ENCODE results near the gene SPTBN4. TPM values are rescaled to one million over a fixed set of nuclear protein-coding genes. Genes with fewer than 3 reads are reported as not detected.
A peak's percentile ranks its signal among the peaks of the same experiment; 100 is the strongest.

Gene SPTBN4
- polyA plus RNA-seq, 1 donor = 1.2 TPM

DNA sequence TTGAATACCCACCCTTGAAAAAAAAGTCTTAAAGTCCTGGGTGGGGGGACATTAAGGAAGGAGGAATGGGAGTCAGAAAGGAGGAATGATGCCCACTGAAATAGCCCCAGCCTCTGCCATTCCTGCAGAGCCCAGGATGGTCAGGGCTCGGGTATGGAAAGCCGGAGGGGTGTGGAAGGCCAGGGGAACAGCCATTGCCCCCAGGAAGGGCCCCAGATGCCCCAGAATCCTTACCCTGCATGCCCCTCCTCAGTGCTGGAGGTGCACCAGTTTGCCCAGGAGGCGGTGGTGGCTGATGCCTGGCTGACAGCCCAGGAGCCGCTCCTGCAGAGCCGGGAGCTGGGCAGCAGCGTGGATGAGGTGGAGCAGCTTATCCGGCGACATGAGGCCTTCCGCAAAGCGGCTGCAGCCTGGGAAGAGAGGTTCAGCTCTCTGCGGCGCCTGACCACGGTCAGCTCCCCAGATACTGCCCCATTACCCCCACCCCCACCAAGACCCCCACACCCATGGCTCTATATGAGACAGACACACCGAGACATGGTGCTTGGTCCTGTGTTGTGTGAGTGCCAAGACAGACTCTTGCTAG, 99.2 kb downstream of the SPTBN4 start:
- no peak for DNase-seq

DNA sequence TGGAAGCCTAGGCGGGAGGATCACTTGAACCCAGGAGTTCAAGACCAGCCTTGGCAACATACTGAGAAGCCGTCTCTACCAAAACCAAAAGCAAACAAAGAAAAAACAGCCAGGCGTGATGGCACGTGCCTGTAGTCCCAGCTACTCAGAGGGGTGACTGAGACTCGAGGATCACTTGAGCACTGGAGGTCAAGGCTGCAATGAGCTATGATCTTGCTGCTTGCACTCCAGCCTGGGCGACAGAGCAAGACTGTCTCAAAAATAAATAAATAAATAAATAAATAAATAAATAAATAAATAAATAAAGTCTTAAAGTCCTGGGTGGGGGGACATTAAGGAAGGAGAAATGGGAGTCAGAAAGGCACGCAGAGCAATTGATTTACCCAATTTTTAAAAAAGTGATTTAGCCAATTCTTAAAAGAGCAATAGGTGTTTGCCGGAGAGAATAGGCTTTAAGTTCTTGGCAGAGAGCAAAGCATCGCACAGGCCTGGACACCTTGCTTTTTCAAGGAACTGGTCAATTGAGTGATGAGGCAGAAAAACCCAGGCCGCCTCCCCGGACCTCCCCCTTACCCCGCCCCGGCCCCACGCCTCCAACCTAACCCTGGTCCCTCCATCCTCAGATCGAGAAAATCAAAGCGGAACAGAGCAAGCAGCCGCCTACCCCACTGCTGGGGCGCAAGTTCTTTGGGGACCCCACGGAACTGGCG, 100.4 kb downstream of the SPTBN4 start:
- no peak for DNase-seq

GRCh38 chr19:40567750-40568494, 101.1 kb downstream of the SPTBN4 start:
- no peak for DNase-seq

DNA sequence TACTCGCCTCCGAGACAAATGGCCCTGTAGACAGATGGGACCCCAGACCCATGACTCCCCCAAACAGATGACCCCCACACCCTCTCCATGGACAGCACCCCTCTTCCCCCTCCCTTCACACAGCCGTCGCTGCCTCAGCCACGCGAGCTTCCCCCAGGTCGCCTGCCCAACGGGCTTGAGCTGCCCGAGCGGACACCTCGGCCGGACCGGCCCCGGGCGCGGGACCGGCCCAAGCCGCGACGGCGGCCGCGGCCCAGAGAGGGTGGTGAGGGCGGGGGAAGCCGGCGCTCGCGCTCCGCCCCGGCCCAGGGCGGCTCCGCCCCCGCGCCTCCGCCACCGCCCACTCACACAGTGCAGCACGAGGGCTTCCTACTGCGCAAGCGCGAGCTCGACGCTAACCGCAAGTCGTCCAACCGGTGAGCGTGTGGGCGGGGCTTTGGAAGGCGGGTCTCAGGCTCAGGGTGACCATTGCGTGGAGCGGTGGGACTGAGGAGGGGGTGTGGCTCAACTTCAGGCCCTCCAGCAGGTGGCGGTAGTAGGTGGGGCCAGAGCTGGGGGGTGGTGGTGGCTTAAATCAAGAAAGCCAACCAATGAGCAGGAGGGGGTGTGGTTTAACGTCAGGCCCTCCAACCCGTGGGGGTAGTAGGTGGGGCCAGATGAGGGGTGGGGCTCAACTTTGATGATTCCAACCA, 103.7 kb downstream of the SPTBN4 start:
- peak; percentile 97 for DNase-seq

DNA sequence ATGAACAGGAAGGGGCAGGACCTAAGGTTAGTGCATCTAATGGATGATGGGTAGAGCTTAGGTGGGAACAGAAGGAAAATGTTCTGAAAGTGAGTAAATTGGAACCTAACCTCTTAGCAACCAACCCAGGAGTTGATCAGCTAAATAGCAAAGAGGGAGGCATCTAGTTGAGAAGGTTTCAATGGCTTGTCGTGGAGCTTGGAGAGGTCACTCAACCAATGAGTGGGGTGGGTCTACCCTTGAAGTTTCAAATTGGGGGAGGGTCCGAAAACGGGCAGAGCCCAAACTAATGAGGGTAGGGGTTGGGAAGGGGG, 104.2 kb downstream of the SPTBN4 start:
- no peak for DNase-seq

DNA sequence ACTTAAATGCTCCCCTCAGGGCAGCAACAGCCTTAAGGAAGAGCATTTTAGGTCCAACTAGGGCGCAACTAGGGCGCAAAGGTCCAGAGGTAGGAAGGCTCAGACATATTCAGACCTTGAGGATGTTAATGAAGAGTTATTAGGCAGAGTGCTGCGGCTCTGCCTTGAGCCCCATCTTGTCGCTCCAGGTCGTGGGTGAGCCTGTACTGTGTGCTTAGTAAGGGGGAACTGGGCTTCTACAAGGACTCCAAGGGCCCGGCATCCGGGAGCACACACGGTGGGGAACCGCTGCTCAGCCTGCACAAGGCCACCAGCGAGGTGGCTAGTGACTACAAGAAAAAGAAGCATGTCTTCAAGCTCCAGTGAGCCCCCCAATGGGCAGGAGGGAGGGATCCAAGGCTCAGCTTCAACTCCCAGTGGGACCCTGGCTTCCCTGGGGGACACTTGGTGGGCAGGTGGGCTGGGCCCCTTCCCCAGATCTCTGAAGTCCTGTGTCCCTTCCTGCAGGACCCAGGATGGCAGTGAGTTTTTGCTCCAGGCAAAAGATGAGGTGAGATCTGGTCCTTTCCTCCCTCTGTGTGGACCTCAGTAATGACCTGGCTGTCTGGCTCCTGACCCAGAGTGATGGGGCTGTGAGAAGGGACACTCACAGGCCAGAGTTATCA, 105.2 kb downstream of the SPTBN4 start:
- no peak for DNase-seq

- DNase-seq = no peak
Observed at GRCh38 chr19:40575326-40575725, 108.5 kb downstream of the SPTBN4 start.

DNA sequence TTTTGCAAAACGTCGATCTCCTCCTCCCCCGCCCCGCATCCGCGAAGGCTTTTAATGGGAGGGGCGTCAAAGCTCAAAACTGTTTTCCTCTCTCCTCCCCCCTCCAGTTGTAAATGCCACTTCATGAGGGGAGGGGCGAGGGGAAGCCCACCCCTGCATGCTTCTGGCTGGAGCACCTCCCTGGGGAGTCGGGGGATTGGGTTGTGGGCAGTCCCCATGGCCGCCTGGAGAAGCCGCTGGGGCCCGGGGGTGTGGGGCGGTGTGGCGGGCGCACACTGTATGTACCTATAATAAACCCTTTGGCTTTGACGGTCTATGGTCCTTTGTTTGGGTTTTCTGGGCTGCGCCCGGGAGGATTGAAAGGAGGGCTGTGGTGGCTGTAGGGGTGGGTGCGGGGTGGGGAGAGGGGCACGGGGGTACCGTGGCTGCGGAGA, 109.4 kb downstream of the SPTBN4 start:
- DNase-seq = no peak

DNA sequence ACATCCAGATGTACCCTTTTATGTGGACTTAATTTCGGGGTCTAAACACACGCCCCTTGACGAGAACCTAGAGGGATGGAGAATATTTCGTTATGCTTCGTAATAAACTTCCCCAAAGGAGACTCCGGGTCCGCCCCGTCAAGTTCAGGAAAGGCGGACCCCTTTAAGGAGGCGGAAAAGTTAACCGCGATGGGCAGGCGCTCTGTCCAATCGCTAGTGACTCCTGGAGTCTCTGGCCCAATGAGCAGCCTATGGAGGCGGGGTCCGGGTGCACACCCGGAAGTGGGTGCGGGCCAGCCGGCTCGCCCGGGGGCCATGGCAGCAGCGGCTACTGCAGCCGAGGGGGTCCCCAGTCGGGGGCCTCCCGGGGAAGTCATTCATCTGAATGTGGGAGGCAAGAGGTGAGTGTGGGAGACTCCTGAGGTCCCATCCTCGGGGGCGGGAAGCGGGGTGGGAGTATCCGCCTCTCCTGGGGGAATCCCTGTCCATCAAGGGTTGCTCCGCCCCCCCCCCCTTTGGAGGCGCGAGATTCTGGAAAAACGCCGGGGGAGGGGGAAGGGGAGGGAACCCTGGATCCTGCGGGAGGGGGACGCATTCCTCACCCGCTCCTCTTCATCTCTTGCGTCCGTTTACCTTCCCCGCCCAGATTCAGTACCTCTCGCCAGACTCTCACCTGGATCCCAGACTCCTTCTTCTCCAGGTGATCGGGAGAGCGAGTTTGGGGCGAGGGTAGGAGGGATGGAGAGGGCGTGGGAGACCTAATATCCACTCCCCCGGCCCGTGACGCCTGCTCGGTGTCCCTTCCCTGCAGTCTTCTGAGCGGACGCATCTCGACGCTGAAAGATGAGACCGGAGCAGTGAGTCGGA, 110.0 kb downstream of the SPTBN4 start, which contains the start of gene SHKBP1:
SHKBP1 (plus strand) TSS at position 289 of the 867 bp plus-strand sequence; CDS start at position 316, 27 bp downstream.
- peak; percentile 96 for DNase-seq

- DNase-seq = no peak
Observed at GRCh38 chr19:40578442-40578908, 111.7 kb downstream of the SPTBN4 start.

DNA sequence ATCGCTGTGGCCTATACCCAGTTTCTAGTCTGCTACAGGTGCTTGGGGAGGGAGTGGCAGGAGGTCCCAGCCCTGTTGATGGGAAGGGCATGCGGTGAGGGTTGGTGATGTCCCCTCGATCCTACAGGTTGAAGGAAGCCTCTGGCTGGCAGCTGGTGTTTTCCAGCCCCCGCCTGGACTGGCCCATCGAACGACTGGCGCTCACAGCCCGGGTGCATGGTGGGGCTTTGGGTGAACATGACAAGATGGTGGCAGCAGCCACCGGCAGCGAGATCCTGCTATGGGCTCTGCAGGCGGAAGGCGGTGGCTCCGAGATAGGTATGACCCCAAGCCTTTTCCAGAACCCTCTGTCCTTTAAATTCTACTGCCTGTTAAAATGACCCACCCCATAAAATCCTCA, 113.8 kb downstream of the SPTBN4 start:
- DNase-seq = no peak

DNA sequence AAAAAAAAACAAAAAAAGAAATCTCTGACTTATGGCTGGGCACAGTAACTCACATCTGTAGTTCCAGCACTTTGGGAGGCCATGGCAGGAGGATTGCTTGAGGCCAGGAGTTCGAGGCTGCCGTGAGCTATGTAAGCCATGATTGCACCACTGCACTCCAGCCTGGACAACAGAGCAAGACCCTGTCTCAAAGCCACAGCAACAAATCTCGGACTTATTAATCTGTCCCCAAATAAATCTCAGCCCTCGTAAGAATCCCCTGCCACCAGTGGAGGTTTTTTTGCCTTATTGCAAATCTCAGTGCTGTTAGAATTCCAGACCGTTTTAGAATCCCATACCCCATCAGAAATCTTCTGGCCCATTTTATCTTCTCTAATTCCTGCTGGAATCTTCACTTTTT, 114.7 kb downstream of the SPTBN4 start:
- no peak for DNase-seq

GRCh38 chr19:40582467-40582866, 115.7 kb downstream of the SPTBN4 start:
- no peak for DNase-seq

DNA sequence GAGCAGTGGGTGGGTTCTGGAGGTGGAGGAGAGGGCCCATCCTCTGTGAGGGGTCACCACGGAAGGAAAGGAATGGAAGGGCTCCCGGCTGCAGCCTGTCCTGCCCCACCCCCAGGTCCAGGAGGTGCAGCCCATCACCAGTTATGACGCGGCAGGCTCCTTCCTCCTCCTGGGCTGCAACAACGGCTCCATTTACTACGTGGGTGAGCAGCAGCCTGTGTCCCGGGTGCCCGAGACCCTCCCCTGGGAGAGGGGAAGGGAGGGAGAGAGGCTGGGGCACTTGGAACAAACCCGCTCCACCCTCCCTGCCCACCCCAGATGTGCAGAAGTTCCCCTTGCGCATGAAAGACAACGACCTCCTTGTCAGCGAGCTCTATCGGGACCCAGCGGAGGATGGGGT, 116.5 kb downstream of the SPTBN4 start:
- DNase-seq = no peak

DNA sequence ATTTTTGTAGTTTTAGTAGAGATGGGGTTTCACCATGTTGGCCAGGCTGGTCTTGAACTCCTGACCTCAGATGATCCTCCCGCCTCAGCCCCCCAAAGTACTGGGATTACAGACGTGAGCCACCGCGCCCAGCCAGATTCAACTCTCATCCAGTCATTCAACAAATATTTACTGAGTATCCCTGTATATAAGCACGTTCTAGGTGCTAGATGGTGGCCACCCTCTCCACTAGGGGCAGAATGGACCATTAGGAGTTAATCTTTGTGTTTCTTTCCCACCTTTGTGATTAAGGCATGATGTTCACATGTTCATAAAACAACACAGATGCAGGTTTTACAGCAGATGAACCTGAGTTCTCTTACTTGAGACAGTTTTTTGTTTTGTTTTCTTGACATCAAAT, 117.2 kb downstream of the SPTBN4 start:
- DNase-seq = no peak

DNA sequence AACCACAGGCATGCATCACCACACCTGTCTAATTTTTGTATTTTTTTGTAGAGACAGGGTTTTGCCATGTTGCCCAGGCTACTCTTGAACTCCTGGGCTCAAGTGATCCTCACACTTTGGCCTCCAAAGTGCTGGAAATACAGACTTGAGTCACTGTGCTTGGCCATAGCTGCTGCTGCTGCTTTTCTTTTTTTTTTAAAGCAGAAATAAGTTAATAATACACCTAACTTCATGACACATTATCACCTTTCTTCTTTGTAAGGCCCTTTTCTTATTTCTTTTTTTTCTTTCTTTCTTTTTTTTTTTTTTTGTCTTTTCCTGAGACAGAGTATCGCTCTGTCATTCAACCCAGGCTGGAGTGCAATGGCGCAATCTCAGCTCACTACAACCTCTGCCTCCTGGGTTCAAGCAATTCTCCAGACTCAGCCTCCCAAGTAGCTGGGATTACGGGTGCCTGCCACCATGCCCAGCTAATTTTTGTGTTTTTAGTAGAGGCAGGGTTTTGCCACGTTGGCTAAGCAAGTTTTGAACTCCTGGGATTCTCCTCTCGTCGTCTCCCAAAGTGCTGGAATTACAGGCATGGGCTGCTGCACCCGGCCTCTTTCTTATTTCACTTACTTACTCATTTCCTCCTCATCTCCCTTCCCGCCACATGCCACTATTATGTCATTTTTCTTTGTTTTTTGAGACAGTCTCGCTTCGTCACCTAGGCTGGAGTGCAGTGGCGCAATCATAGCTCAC, 118.6 kb downstream of the SPTBN4 start:
- no peak for DNase-seq

GRCh38 chr19:40585982-40586422, 119.2 kb downstream of the SPTBN4 start:
- no peak for DNase-seq

DNA sequence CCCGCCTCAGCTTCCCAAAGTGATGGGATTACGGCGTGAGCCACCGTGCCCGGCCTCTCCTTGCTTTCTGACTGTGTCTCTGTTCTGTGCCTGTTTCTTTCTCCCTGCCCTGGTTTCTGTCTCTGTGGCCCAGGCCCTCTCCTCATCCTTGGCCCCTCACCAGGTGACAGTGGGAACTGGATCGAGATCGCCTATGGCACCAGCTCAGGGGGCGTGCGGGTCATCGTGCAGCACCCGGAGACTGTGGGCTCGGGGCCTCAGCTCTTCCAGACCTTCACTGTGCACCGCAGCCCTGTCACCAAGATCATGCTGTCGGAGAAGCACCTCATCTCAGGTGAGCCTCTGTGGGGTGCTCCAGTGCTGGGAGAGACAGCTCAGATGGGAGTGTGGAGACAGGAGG, 119.8 kb downstream of the SPTBN4 start:
- no peak for DNase-seq

GRCh38 chr19:40588110-40588854, 121.5 kb downstream of the SPTBN4 start:
- DNase-seq = no peak
